Ovary (tissue), 9 donors: ENCODE measurements around the gene KRTAP1-5. TPM values are rescaled to one million over a fixed set of nuclear protein-coding genes. Genes with fewer than 3 reads are reported as not detected.
"Not testable (repeated sequence)": the region's sequence is repeated elsewhere in the genome, so short reads cannot be mapped to it uniquely, and the experiment has no call there.

ENCODE experiments used
- DNase-seq, 5 donors: peaks; one replicate each; pipeline ENCODE4 v3.0.0-alpha.2; 2019 to 2020
- H3K27ac ChIP-seq, 2 donors: fragments of 200-600 bp; one replicate each; pipeline versions ENCODE4 v1.5.1 to v1.8.0; 2019 to 2022
- H3K27me3 ChIP-seq: fragments of 200-600 bp; one replicate; pipeline ENCODE4 v1.8.0; 2022
- H3K36me3 ChIP-seq: fragments of 200-600 bp; sonication (generic); one replicate; pipeline ENCODE4 v1.5.1; 2019
- H3K4me1 ChIP-seq: one replicate; pipeline ENCODE4 v1.8.1; 2013; ENCODE audit warnings: mild to moderate bottlenecking, moderate library complexity; ENCODE audit not compliant: insufficient read depth
- H3K4me3 ChIP-seq: fragments of 200-600 bp; sonication (generic); one replicate; pipeline ENCODE4 v1.5.1; 2017
- H3K9me3 ChIP-seq, 2 donors: fragments of 200-600 bp in 1 of 2; sonication (generic) in 1 of 2; one replicate each; pipeline versions ENCODE4 v1.5.1 to v1.8.1; 2013 to 2019; ENCODE audit warnings: mild to moderate bottlenecking in 1 of 2, moderate library complexity in 1 of 2
- CTCF ChIP-seq, 3 donors: fragments of 450-650 bp in 2 of 3; fragments of 200-600 bp in 1 of 3; IDR thresholded peaks; one replicate each; pipeline versions ENCODE4 v1.5.1 to v1.8.0; 2016 to 2022; ENCODE audit warnings: antibody characterized with exemption in 3 of 3, mild to moderate bottlenecking in 1 of 3
- EP300 ChIP-seq: sonication (generic); formaldehyde crosslinking; IDR thresholded peaks from one replicate; pipeline ENCODE4 v1.6.1; 2017; ENCODE audit warnings: antibody characterized with exemption
- POLR2A ChIP-seq: fragments of 450-650 bp; IDR thresholded peaks from one replicate; pipeline ENCODE4 v1.6.1; 2017; ENCODE audit warnings: antibody characterized with exemption, mild to moderate bottlenecking, moderate library complexity
- WGBS, 3 donors: extraction: QIAGEN DNeasy Blood & Tissue Kit in 1 of 3; methylation state at CpG; one replicate each; pipeline versions ENCODE4 v1.1.5 to v1.1.7; 2013 to 2017; 5-methylcytosine and 5-hydroxymethylcytosine counted together
- intact Hi-C, 4 donors: fragments of 100-400 bp; cut with DNase I; formaldehyde crosslinking; loops; one replicate each; pipeline versions ENCODE4 v1.11.0 to v1.15.1; 2022 to 2023
- polyA plus RNA-seq, 2 donors: library from polyadenylated mRNA; stranded (reverse); fragments of 200-250 nt in 1 of 2; fragments of 350-450 nt in 1 of 2; fragmentation: Illumina TruSeq in 1 of 2; extraction: RNeasy Lipid Tissue Mini Kit (QIAGEN cat#74804) in 1 of 2; gene quantifications; one replicate each; pipeline ENCODE4 v1.2.3, GENCODE V29; 2013 to 2014
- total RNA-seq, 7 donors: library from RNA; depleted of rRNA in 2 of 7; stranded (reverse); fragments of >200 nt in 2 of 7; fragmentation: NEBNext Ultra II Directional in 3 of 7; extraction: Animal tissue kit (Norgen Biotek cat#: 25700) in 3 of 7; gene quantifications; one replicate each; pipeline versions ENCODE4 v1.1.0 to v1.2.4, GENCODE V29; 2016 to 2023
- donor health status: DM: no; HTN: no; CAD: no; lungs with moderate emphysema.
- donor health status: DM: no; HTN: no; CAD: no.
- donor health status: Bipolar disorder and iron deficiency.
- donor health status: DM: yes; HTN: yes; CAD: no.
- donor health status: DM: no; HTN: no; CAD: no.
- donor health status: DM: yes; HTN: yes; CAD: no.

Gene KRTAP1-5
- total and polyA plus RNA-seq, 9 donors: 0.06 TPM; not detected in 8

DNA sequence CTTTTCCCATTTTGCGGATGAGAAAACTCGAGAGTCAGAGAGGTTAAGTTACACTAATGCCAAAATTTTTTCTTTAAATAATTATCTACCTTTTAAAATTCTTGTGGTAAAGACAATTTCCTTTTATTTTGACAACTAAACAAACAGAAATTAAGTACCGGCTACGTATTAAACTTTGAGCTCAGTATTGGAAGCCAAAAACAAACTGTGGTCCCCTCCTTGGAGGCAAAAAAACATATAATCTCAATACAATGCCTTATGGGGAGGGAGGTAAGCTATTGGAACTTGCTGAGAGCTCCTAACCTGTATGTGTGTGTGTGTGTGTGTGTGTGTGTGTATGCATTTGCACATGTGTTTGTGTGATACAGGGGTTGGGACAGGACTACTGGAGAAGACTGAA, 36.4 kb upstream of the KRTAP1-5 start:
- Histone ChIP-seq H3K4me3 (no peak overlapping the region), H3K36me3 (no peaks in the 10 kb centered on the region), H3K9me3 (no peaks in the 10 kb centered on the region), H3K27ac (no peak overlapping the region), H3K4me1 (peaks cover 2% of the 10 kb centered on the region), H3K27me3 (no peaks in the 10 kb centered on the region)
- DNase-seq: no peak
- 88 to 91% (median 91%) methylated on average over 4 of the region's 4 CpGs for WGBS, 3 donors
- intact Hi-C loops: no loop called here
- TF ChIP-seq EP300 (no peak), POLR2A (no peak)

DNA sequence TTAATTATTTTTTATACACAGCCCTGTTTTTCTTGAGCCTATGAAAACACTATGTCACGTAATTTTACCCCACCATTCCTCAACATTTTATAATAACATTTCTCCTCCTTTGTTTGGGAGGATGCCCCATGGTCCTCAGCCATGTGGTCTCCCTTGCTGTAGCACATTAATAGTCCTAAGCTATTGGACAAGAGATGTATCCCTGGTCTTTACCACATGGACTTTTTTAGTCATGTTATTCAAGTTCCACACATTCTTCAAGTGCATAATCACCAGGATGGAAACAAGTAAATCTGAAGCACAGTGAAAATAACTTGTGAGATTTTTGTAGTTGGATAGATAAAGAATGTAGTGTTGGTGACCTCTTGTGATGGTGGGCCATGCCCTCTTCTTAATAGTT, 35.0 kb upstream of the KRTAP1-5 start:
- Histone ChIP-seq H3K4me1 (peaks cover 2% of the 10 kb centered on the region), H3K27ac (no peak overlapping the region), H3K36me3 (no peaks in the 10 kb centered on the region), H3K4me3 (no peak overlapping the region), H3K27me3 (no peaks in the 10 kb centered on the region), H3K9me3 (no peaks in the 10 kb centered on the region)
- intact Hi-C loops: no loop called here
- TF ChIP-seq EP300 (no peak), POLR2A (no peak), CTCF (IDR thresholded peaks at IDR 0.05) (no peak)
- WGBS, 3 donors: 9 to 20% (median 15%) methylated on average over 1 of the region's 1 CpG
- no peak for DNase-seq

- Histone ChIP-seq H3K36me3 (no peaks in the 10 kb centered on the region), H3K27ac (no peak within 1 kb of the TSS), H3K9me3 (no peaks in the 10 kb centered on the region), H3K4me3 (no peak within 1 kb of the TSS), H3K4me1 (peaks cover 2% of the 10 kb centered on the region), H3K27me3 (no peaks in the 10 kb centered on the region)
- no peak for DNase-seq
- TF ChIP-seq POLR2A: no peak
- no peak for TF ChIP-seq CTCF (IDR thresholded peaks at IDR 0.05)
- WGBS, 3 donors: 74 to 82% (median 80%) methylated on average over 6 of the region's 6 CpGs
- intact Hi-C loops: no loop called here
Measured at GRCh38 chr17:41060052-41060604, 33.1 kb upstream of the KRTAP1-5 start, which contains the start of gene KRTAP2-3. Gene KRTAP2-3, minus strand, starts transcription at chr17:41060114. Its CDS starts 64 bp downstream, at chr17:41060050.

DNA sequence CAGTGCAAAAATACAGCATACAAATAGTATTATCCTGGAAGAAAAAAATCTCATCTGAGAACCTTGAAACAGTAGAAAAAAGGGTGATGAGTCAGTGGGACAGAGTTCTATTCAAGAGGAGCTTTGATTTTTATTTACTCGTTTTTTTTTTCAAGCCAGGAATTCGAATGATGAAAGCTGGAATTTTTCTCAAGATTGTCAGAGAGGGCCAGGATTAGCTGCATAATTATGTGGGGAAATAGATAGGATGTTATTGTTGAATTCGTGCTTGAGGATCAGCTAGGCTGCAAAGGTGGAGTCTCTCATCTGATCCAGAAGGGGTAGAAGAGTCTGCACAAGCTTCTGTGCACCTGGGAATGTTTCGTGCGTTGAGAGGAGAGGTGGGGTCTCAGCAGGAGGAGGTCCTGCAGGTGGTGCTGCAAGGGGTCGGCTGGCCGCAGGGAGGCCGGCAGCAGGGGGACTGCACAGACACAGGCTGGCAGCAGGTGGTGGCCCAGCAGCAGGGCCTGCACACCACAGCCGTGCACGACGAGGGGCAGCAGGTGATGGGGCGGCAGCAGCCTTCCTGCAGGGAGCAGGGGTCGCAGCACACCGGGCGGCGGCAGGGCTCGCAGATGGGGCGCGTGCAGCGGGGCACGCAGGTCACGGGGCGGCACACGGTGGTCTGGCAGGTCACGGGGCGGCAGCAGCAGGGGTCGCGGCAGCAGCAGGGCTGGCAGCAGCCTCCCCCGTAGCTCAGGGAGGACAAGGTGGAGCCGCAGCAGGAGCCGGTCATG, 32.5 kb upstream of the KRTAP1-5 start:
- H3K27me3 ChIP-seq, H3K4me3 ChIP-seq, intact Hi-C loops, H3K4me1 ChIP-seq, H3K9me3 ChIP-seq, H3K27ac ChIP-seq, DNase-seq, H3K36me3 ChIP-seq: not testable (repeated sequence)
- 31 to 43% (median 43%) methylated on average over 10 to 12 of the region's 31 CpGs for WGBS, 3 donors

GRCh38 chr17:41058741-41059140, 31.7 kb upstream of the KRTAP1-5 start:
- H3K4me3 ChIP-seq: no peak overlapping the region
- intact Hi-C loops: no loop called here
- 87 to 93% (median 90%) methylated on average over 5 of the region's 5 CpGs for WGBS, 3 donors
- peaks cover 2% of the 10 kb centered on the region for H3K4me1 ChIP-seq
- no peaks in the 10 kb centered on the region for H3K36me3 ChIP-seq
- no peaks in the 10 kb centered on the region for H3K27me3 ChIP-seq
- no peak for DNase-seq
- no peaks in the 10 kb centered on the region for H3K9me3 ChIP-seq
- TF ChIP-seq EP300: no peak
- H3K27ac ChIP-seq: no peak overlapping the region

DNA sequence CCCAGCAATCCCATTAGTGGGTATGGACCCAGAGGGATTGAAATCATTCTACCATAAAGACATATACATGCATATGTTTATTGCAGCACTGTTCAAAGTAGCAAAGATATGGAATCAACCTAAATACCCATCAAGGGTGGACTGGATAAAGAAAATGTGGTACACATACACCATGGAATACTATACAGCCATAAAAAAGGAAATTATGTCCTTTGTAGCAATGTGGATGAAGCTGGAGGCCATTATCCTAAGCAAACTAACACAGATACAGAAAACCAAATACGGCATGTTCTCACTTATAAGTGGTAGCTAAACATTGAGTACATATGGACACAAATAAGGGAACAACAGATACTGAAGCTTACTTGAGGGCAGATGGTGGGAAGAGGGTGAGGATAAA, 30.5 kb upstream of the KRTAP1-5 start:
- Histone ChIP-seq H3K4me1 (peaks cover 2% of the 10 kb centered on the region), H3K36me3 (no peaks in the 10 kb centered on the region), H3K27ac (no peak overlapping the region), H3K9me3 (no peaks in the 10 kb centered on the region), H3K27me3 (no peaks in the 10 kb centered on the region), H3K4me3 (no peak overlapping the region)
- intact Hi-C loops: no loop called here
- DNase-seq: no peak
- TF ChIP-seq EP300 (no peak), POLR2A (no peak), CTCF (IDR thresholded peaks at IDR 0.05) (no peak)
- 90 to 95% (median 94%) methylated on average over 1 of the region's 1 CpG for whole genome bisulfite sequencing, 3 donors

GRCh38 chr17:41055130-41055529, 28.1 kb upstream of the KRTAP1-5 start, which contains the start of gene KRTAP2-2:
Gene KRTAP2-2, minus strand, starts transcription at chr17:41055230. Its CDS starts 19 bp downstream, at chr17:41055211.
- H3K4me3 ChIP-seq, H3K4me1 ChIP-seq, H3K36me3 ChIP-seq, intact Hi-C loops, H3K9me3 ChIP-seq, DNase-seq, H3K27me3 ChIP-seq, H3K27ac ChIP-seq: not testable (repeated sequence)
- WGBS, 3 donors: 11 to 48% (median 46%) methylated on average over 1 to 4 of the region's 6 CpGs

- H3K27me3 ChIP-seq, H3K9me3 ChIP-seq, H3K36me3 ChIP-seq, DNase-seq, H3K27ac ChIP-seq, H3K4me1 ChIP-seq, H3K4me3 ChIP-seq, intact Hi-C loops: not testable (repeated sequence)
- WGBS, 3 donors: 72 to 89% (median 85%) methylated on average over 7 to 9 of the region's 9 CpGs
Measured at GRCh38 chr17:41054556-41054955, 27.5 kb upstream of the KRTAP1-5 start.
